ENCODE results near the gene ITSN1. TPM values are rescaled to one million over a fixed set of nuclear protein-coding genes. Genes with fewer than 3 reads are reported as not detected.

ITSN1 gene
- total RNA-seq, 1 experiment from 2014 or later: 42.6 TPM

GRCh38 chr21:33769057-33769456 is 126.8 kb downstream of the ITSN1 start:
- TF ChIP-seq, protein P1, sequence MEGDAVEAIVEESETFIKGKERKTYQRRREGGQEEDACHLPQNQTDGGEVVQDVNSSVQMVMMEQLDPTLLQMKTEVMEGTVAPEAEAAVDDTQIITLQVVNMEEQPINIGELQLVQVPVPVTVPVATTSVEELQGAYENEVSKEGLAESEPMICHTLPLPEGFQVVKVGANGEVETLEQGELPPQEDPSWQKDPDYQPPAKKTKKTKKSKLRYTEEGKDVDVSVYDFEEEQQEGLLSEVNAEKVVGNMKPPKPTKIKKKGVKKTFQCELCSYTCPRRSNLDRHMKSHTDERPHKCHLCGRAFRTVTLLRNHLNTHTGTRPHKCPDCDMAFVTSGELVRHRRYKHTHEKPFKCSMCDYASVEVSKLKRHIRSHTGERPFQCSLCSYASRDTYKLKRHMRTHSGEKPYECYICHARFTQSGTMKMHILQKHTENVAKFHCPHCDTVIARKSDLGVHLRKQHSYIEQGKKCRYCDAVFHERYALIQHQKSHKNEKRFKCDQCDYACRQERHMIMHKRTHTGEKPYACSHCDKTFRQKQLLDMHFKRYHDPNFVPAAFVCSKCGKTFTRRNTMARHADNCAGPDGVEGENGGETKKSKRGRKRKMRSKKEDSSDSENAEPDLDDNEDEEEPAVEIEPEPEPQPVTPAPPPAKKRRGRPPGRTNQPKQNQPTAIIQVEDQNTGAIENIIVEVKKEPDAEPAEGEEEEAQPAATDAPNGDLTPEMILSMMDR (IDR thresholded peaks at IDR 0.05; ENCODE audit: unreplicated experiment): no peak
- Mint-ChIP-seq H3K27ac (ENCODE audit: low read depth, unreplicated experiment) (no peak overlapping the region), H3K27me3 (ENCODE audit: insufficient read depth, unreplicated experiment) (no peaks in the 10 kb centered on the region), H3K36me3 (ENCODE audit: insufficient read depth, unreplicated experiment) (peaks cover 51% of the 10 kb centered on the region), H3K9me3 (ENCODE audit: unreplicated experiment) (peaks cover 13% of the 10 kb centered on the region), H3K4me1 (ENCODE audit: insufficient read depth, unreplicated experiment) (no peaks in the 10 kb centered on the region), H3K4me3 (ENCODE audit: unreplicated experiment) (no peak overlapping the region)
- intact Hi-C loops (cut with micrococcal nuclease): no loop called here
- no TSS peak for BruUV-seq (replicated peaks)
- ChIA-PET CTCF (no interaction called here), POLR2A (no interaction called here)
- DNase-seq (ENCODE audit: unreplicated experiment): no peak

- no peaks in the 10 kb centered on the region for H3K27me3 Mint-ChIP-seq (ENCODE audit: insufficient read depth, unreplicated experiment)
- BruUV-seq (replicated peaks): no TSS peak
- H3K36me3 Mint-ChIP-seq (ENCODE audit: insufficient read depth, unreplicated experiment): peaks cover 57% of the 10 kb centered on the region
- TF ChIP-seq, protein P1 (IDR thresholded peaks at IDR 0.05; ENCODE audit: unreplicated experiment): no peak
- no peaks in the 10 kb centered on the region for H3K4me1 Mint-ChIP-seq (ENCODE audit: insufficient read depth, unreplicated experiment)
- intact Hi-C loops (cut with micrococcal nuclease): no loop called here
- H3K9me3 Mint-ChIP-seq (ENCODE audit: unreplicated experiment): peaks cover 13% of the 10 kb centered on the region
- no peak overlapping the region for H3K4me3 Mint-ChIP-seq (ENCODE audit: unreplicated experiment)
- no peak for DNase-seq (ENCODE audit: unreplicated experiment)
- POLR2A ChIA-PET: no interaction called here
- no peak overlapping the region for H3K27ac Mint-ChIP-seq (ENCODE audit: low read depth, unreplicated experiment)
- CTCF ChIA-PET: no interaction called here
These were observed 128.2 kb downstream of the ITSN1 start for GRCh38 chr21:33770542-33770941.

DNA sequence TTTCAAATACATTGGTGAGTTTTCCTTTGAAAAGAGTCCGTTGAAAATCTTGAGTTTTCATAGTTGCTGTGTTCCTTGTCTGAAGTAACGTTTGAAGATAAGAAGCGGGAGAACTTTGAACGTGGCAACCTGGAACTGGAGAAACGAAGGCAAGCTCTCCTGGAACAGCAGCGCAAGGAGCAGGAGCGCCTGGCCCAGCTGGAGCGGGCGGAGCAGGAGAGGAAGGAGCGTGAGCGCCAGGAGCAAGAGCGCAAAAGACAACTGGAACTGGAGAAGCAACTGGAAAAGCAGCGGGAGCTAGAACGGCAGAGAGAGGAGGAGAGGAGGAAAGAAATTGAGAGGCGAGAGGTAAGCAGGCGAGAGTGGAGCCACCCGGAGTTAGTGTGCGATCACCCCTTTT is 129.7 kb downstream of the ITSN1 start:
- CTCF ChIA-PET: interaction anchor here (0.6 kb wide), 2 partner anchors 11 to 86 kb away, joined by 3 to 5 read pairs; no protein-coding TSS in a partner anchor
- H3K36me3 Mint-ChIP-seq (ENCODE audit: insufficient read depth, unreplicated experiment): peaks cover 43% of the 10 kb centered on the region
- TF ChIP-seq, protein P1 (IDR thresholded peaks at IDR 0.05; ENCODE audit: unreplicated experiment): no peak
- no TSS peak for BruUV-seq (replicated peaks)
- no peaks in the 10 kb centered on the region for H3K4me1 Mint-ChIP-seq (ENCODE audit: insufficient read depth, unreplicated experiment)
- no peak for DNase-seq (ENCODE audit: unreplicated experiment)
- H3K4me3 Mint-ChIP-seq (ENCODE audit: unreplicated experiment): no peak overlapping the region
- H3K9me3 Mint-ChIP-seq (ENCODE audit: unreplicated experiment): peaks cover 13% of the 10 kb centered on the region
- no peaks in the 10 kb centered on the region for H3K27me3 Mint-ChIP-seq (ENCODE audit: insufficient read depth, unreplicated experiment)
- POLR2A ChIA-PET: interaction anchor here (1.7 kb wide), 1 partner anchor 30 kb away, joined by 3 read pairs; no protein-coding TSS in a partner anchor
- intact Hi-C loops (cut with micrococcal nuclease): no loop called here
- H3K27ac Mint-ChIP-seq (ENCODE audit: low read depth, unreplicated experiment): no peak overlapping the region

GRCh38 chr21:33774551-33774950 is 132.2 kb downstream of the ITSN1 start:
- intact Hi-C loops (cut with micrococcal nuclease): no loop called here
- CTCF ChIA-PET: no interaction called here
- H3K4me3 Mint-ChIP-seq (ENCODE audit: unreplicated experiment): no peak overlapping the region
- H3K36me3 Mint-ChIP-seq (ENCODE audit: insufficient read depth, unreplicated experiment): peaks cover 47% of the 10 kb centered on the region
- POLR2A ChIA-PET: no interaction called here
- DNase-seq (ENCODE audit: unreplicated experiment): no peak
- H3K27ac Mint-ChIP-seq (ENCODE audit: low read depth, unreplicated experiment): no peak overlapping the region
- no peaks in the 10 kb centered on the region for H3K27me3 Mint-ChIP-seq (ENCODE audit: insufficient read depth, unreplicated experiment)
- H3K9me3 Mint-ChIP-seq (ENCODE audit: unreplicated experiment): peaks cover 21% of the 10 kb centered on the region
- BruUV-seq (replicated peaks): no TSS peak
- TF ChIP-seq, protein P1 (IDR thresholded peaks at IDR 0.05; ENCODE audit: unreplicated experiment): no peak
- H3K4me1 Mint-ChIP-seq (ENCODE audit: insufficient read depth, unreplicated experiment): no peaks in the 10 kb centered on the region

Data from MCF 10A (cell line).